ENCODE measurements around the gene TMEM267.
"Not testable (repeated sequence)": the region's sequence is repeated elsewhere in the genome, so short reads cannot be mapped to it uniquely, and the experiment has no call there.

TMEM267 gene

GRCh38 chr5:43456556-43456955 lies 27.1 kb downstream of the TMEM267 start:
- no peak for DNase-seq

DNA sequence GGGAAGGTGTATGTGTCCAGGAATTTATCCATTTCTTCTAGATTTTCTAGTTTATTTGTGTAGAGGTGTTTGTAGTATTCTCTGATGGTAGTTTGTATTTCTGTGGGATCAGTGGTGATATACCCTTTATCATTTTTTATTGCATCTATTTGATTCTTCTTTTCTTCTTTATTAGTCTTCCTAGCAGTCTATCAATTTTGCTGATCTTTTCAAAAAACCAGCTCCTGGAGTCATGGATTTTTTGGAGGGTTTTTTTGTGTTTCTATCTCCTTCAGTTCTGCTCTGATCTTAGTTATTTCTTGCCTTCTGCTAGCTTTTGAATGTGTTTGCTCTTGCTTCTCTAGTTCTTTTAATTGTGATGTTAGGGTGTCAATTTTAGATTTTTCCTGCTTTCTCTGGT lies 42.1 kb downstream of the TMEM267 start:
- DNase-seq, result not testable (repeated sequence)

GRCh38 chr5:43437062-43437660 lies 46.5 kb downstream of the TMEM267 start:
- DNase-seq, result no peak

GRCh38 chr5:43433382-43433781 lies 50.3 kb downstream of the TMEM267 start:
- no peak for DNase-seq

DNA sequence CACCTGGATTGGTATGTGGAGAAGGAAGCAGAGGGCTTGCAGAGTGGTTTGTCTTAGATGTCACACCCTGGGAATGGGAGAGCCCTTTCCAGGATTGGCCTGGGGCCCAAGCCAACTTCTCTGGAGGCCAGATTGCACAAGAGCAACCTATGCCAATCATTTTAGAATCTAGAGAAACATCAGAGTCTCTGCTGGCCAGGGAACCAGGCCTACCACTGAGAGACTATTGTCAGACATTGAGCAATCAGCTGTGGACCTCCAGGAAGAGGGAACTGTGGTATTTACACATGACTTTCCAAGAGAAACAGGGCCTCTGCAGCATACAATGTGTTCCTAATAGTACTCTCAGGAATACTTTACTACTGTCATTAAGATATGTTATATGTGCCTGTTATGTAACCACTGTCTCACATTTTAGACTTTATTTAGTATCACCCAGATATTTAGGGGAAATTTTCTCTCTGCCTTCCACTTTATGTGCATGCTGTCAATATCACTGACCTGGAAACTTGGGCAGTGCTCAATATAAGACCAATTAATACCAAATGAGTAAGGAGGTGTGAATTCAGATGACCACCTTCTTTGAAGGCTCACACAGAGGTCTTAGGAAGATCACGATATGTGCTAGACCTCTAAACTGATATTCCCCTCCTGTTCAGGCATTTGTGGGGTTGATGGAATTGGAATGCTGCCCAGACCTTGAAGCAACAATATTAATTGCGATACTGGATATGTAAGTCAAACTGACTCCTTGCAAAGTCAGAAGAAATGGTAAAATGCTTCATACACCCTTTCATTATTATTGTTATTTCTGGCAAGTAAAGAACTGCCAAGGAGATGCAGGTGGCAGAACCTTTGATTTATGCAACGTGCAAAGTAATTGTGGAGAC lies 50.9 kb downstream of the TMEM267 start:
- DNase-seq, result peak; percentile 30

DNA sequence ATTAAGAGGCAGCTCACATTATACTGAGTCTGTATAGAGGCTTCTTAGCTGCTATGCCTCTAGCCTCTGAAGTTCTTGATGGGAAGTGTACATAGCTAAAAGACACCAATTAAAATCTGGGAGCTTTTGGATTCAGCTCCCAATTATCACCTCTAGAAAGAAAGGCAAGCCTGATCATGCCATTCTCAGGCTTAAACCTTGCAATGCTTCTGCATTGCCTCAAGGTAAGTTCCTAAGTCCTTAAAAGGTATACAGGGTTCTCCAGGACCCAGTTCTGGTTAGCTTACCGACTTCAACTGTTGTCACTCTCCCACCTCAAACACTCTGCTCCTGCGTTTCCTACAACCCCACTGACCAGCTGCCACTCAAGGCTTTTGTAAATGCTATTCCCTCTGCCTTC lies 54.0 kb downstream of the TMEM267 start:
- DNase-seq, result no peak

- DNase-seq, result no peak
Measured at GRCh38 chr5:43429016-43429415, 54.6 kb downstream of the TMEM267 start.

DNA sequence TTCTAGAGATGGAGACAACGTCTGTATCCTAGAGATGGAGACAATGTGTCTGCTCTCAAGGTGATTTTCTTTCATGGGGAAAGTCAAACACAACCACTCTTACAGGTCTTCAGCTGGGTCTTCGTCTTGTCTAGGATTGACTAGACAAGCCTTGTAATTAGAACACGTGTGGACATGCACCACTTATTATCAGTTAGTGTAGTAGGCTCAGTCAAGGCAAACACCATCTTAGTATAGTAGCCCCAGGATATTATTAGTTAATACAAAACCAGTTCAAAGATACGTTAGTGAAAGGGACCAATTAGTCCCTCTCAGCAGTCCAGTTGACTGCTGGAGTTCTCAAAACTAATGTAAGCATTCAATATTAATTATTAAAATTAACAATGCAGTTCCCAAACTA lies 56.4 kb downstream of the TMEM267 start:
- no peak for DNase-seq

- no peak for DNase-seq
Measured at GRCh38 chr5:43425983-43426382, 57.7 kb downstream of the TMEM267 start.

DNA sequence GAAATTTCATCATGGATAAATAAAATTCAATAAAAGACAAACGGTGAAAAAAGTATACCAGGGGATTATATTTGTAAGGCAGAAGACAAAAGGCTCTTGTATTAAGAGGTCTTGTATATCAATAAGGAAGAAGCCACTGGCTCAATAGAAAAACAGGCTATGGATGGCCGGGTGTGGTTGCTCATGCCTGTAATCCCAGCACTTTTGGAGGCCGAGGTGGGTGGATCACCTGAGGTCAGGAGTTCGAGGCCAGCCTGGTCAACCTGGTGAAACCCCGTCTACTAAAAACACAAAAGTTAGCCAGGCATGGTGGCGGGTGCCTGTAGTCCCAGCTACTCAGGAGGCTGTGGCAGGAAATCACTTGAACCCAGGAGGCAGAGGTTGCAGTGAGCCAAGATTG lies 60.6 kb downstream of the TMEM267 start:
- not testable (repeated sequence) for DNase-seq

DNA sequence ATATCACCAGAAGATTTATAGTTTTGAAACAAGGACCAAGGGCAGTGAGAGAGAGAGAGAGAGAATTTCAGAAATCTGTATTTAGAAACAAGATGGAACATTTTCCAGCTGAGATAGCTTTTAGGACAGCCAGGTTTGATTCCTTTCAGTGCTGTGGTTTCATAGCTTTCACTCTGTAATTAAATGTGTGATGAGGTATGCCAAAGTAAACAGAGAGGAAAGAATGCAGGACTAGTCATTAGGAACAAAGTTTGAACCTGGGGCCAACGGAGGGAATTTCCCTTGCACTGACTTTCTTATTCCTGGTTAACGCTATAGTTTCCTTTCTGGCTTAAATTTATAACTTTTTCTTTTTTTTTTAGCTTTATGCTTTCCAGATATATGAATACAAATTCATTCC lies 61.5 kb downstream of the TMEM267 start:
- DNase-seq, result no peak

DNA sequence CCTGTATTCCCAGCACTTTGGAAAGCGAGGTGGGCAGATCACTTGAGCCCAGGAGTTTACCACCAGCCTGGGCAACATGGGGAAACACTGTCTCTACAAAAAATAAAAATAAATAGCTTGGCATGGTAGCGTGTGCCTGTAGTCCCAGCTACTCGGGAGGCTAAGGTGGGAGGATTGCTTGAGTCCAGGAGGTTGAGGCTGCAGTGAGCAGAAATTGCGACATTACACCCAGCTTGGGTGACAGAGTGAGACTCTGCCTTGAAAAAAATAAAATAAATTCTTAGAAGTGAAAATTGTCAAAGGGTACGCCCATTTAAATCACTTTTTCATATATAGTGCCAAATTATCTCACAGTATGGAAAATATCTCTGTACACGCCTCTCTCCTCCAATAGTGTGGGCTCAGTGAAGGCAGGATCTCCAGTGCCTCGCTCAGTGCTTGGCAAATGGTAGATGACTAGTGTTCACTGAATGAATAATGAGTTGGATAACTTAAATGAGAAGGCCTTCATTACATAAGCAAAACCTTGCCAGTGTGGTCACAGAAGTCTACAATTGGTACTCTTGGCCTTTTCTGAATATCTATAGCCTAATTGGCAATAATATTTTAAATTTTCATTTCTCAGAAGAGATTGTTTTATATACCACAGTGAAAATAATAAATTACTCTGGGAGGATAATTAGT lies 62.1 kb downstream of the TMEM267 start:
- DNase-seq, result no peak

- no peak for DNase-seq
Measured at GRCh38 chr5:43420241-43420640, 63.4 kb downstream of the TMEM267 start.

DNA sequence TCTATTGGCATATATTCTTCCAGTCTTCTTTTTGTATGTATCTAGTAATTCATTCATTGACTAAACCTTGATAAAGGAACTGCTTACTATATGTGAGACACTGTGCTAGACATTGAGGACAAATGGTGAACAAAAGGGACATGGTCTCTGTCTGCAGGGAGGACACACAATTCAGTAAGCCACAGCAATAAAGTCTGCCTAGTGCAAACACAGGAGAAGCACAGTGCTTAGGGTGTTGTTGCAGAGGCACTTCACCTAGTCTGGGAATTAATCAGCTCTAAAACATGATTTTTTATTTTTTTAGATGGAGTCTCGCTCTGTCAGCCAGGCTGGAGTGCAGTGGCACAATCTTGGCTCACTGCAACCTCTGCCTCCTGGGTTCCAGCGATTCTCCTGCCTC lies 65.1 kb downstream of the TMEM267 start:
- DNase-seq, result no peak

DNA sequence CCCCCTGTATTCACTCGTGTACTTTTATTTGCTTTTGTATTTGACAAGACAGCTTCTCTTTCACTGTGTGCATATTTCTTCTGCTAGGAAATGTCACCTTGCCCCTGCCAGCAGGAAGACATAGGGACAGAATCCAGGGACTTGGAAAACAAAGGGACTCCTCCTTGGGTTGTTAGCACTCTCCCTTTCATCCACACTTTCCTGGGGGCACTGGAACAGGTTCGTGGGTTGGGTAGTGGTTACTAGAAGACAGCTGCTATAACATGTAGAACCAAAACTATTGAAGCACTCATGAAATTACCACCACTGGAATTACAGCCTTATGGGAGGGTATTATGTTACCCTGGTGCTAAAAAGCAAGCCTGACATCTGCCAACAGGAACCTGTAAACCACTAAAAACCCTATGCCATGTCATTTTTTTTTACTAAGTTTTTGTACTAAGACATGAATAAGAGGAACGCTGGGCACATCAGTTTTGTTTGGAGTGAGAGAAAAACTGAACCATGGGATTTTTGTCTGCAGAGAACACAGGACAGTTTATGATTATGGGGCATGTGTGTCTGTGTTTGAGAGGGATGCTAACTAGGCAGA lies 66.8 kb downstream of the TMEM267 start:
- DNase-seq, result no peak

- no peak for DNase-seq
Measured at GRCh38 chr5:43415935-43416802, 67.5 kb downstream of the TMEM267 start.

- DNase-seq, result no peak
Measured at GRCh38 chr5:43413966-43414365, 69.7 kb downstream of the TMEM267 start.

- DNase-seq, result no peak
Measured at GRCh38 chr5:43412644-43413043, 71.0 kb downstream of the TMEM267 start.

GRCh38 chr5:43412156-43412555 lies 71.5 kb downstream of the TMEM267 start, which contains the start of gene CCL28:
Gene CCL28, minus strand, starts transcription at chr5:43412391. Its CDS starts 75 bp downstream, at chr5:43412316.
- no peak for DNase-seq

- no peak for DNase-seq
Measured at GRCh38 chr5:43411495-43411894, 72.2 kb downstream of the TMEM267 start.

DNA sequence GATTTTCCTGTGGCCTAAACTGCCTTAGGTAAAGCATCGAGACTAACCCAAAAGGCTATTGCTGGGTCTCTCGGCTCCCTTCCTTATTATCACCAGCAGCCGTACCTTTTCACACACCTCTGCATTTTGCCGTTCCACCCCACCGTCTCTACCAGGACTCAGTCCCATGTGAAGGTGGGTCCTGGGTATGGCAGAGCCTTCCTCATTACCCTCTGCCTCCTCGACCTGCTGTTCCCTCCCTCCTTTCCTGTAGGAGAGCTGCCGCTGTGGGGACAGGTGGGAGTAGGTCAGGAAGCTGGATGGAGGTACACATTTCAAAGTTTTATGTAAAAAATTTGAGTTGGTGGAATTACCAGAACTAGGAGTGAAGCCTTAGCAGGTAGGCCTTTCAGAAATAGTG lies 73.3 kb downstream of the TMEM267 start:
- DNase-seq, result no peak

GRCh38 chr5:43409809-43410271 lies 73.8 kb downstream of the TMEM267 start:
- DNase-seq, result no peak

Data from suppressor macrophage treated with lipopolysaccharide for 4 hours (primary cell).